HepG2 (cell line): ENCODE results near the gene LYST. TPM values are rescaled to one million over a fixed set of nuclear protein-coding genes. Genes with fewer than 3 reads are reported as not detected.

Experiments used
- ATAC-seq: fragments of 200-7000 bp; cut with Tn5 transposase; 3 replicates; pipeline ENCODE4 v1.9.1; 2020; ENCODE audit warnings: mild to moderate bottlenecking, moderate library complexity
- BruUV-seq: library from RNA; stranded (reverse); fragments of 400-500 nt; replicated peaks from 2 replicates; lab custom pipeline; 2021; lab: Mats Ljungman, UMichigan
- CTCF ChIA-PET: fragments of 300-600 bp; formaldehyde crosslinking; extraction: SDS; loops from one replicate; lab custom pipeline; 2021; ENCODE audit warnings: low total read pairs, inconsistent platforms, low intra/inter-chr PET ratio; lab: Yijun Ruan, JAX
- POLR2A ChIA-PET: fragments of 350-600 bp; sonication (Branson Sonifier 250); formaldehyde crosslinking; loops from one replicate; lab custom pipeline; 2020; ENCODE audit warnings: antibody characterized with exemption, inconsistent platforms; lab: Yijun Ruan, JAX
- DNase-seq: peaks from one replicate; pipeline ENCODE4 v3.0.0-alpha.2; 2015; ENCODE audit warnings: low spot score
- FAIRE-seq: peaks from 3 replicates; lab custom pipeline; 2011; peaks lifted over from hg19 to GRCh38; lab: Jason Lieb, UNC
- H2AFZ ChIP-seq: one replicate; pipeline ENCODE4 v1.6.1; 2011; ENCODE audit warnings: low read length, inconsistent platforms
- H3K27ac ChIP-seq: fragments of 300-600 bp; 3 replicates; pipeline ENCODE4 v1.8.0; 2011; ENCODE audit warnings: mixed run types, mild to moderate bottlenecking, mixed read lengths, low read length, inconsistent platforms; ENCODE audit not compliant: insufficient read depth; ENCODE audit errors: extremely low read length
- H3K27me3 ChIP-seq, 2 experiments: fragments of 200-600 bp in 1 of 2; 2 replicates in 1 of 2; 3 replicates in 1 of 2; pipeline versions ENCODE4 v1.6.0 to v1.8.0; 2011; ENCODE audit warnings: low read length in 2 of 2, mild to moderate bottlenecking in 2 of 2, moderate library complexity in 2 of 2, inconsistent platforms in 1 of 2; ENCODE audit not compliant: insufficient read depth in 2 of 2, control insufficient read depth in 1 of 2
- H3K36me3 ChIP-seq, 2 experiments: fragments of 200-600 bp in 1 of 2; replicated peaks in 1 of 2; 2 replicates in 1 of 2; 3 replicates in 1 of 2; pipeline versions ENCODE4 v1.5.1 to v1.8.0; 2011; ENCODE audit warnings: low read length in 2 of 2, inconsistent platforms in 1 of 2; ENCODE audit not compliant: insufficient read depth in 2 of 2, control insufficient read depth in 1 of 2
- H3K4me1 ChIP-seq: 2 replicates; pipeline ENCODE4 v1.5.1; 2012; ENCODE audit warnings: low read length, inconsistent platforms; ENCODE audit not compliant: insufficient read depth
- H3K4me2 ChIP-seq: 2 replicates; pipeline ENCODE4 v1.6.0; 2011; ENCODE audit warnings: low read depth, low read length, inconsistent platforms
- H3K4me3 ChIP-seq, 3 experiments: fragments of 200-600 bp in 1 of 3; sonication (generic), shearing (Covaris generic) in 1 of 3; replicated peaks in 1 of 3; 2 replicates each; pipeline ENCODE4 v1.5.1; 2011 to 2016; ENCODE audit warnings: low read length in 3 of 3, inconsistent platforms in 2 of 3, low read depth in 2 of 3, mild to moderate bottlenecking in 2 of 3, control low read depth in 1 of 3, mixed read lengths in 1 of 3; ENCODE audit not compliant: insufficient read depth in 1 of 3
- H3K79me2 ChIP-seq: one replicate; pipeline ENCODE4 v1.6.1; 2011; ENCODE audit warnings: low read length, inconsistent platforms; ENCODE audit not compliant: insufficient read depth
- H3K9ac ChIP-seq: 2 replicates; pipeline ENCODE4 v1.6.0; 2011; ENCODE audit warnings: mild to moderate bottlenecking, low read depth, low read length, inconsistent platforms; ENCODE audit not compliant: insufficient read depth
- H3K9me3 ChIP-seq: 2 replicates; pipeline ENCODE4 v1.5.1; 2012; ENCODE audit warnings: mild to moderate bottlenecking, low read length
- H4K20me1 ChIP-seq: 2 replicates; pipeline ENCODE4 v1.6.0; 2011; ENCODE audit warnings: inconsistent platforms, mild to moderate bottlenecking, low read length, moderate library complexity; ENCODE audit not compliant: insufficient read depth
- HOXD1 ChIP-seq: sonication (generic); formaldehyde crosslinking; IDR thresholded peaks from 2 replicates; pipeline ENCODE4 v1.5.0; 2020; ENCODE audit warnings: missing genetic modification reagents
- ZFYVE20 ChIP-seq: sonication (generic); formaldehyde crosslinking; IDR thresholded peaks from 2 replicates; pipeline ENCODE4 v1.8.0; 2023; ENCODE audit warnings: low read depth, mild to moderate bottlenecking, moderate library complexity, missing genetic modification reagents, borderline replicate concordance
- ZNF407 ChIP-seq: sonication (generic); formaldehyde crosslinking; IDR thresholded peaks from one replicate; pipeline ENCODE4 v1.5.1; 2020; ENCODE audit warnings: mild to moderate bottlenecking, missing genetic modification reagents; ENCODE audit errors: not compliant biosample characterization
- ZNF788 ChIP-seq: sonication (generic); formaldehyde crosslinking; IDR thresholded peaks from 2 replicates; pipeline ENCODE4 v1.5.0; 2020; ENCODE audit warnings: mild to moderate bottlenecking, missing genetic modification reagents, borderline replicate concordance
- WGBS: methylation state at CpG from one replicate; pipeline ENCODE4 v1.1.6; 2017; ENCODE audit warnings: low lambda C conversion rate; 5-methylcytosine and 5-hydroxymethylcytosine counted together
- in situ Hi-C: cut with HindIII; loops from 2 replicates; pipeline ENCODE4 v1.10.0; 2017; ENCODE audit warnings: low pct_unique_long_range_greater_than_20kb; ENCODE audit not compliant: extremely low pct_ligation_motif_present
- intact Hi-C: fragments of 100-400 bp; cut with micrococcal nuclease; formaldehyde crosslinking; loops from one replicate; pipeline ENCODE4 v1.10.0; 2022; ENCODE audit not compliant: unreplicated experiment
- polyA plus RNA-seq, 8 experiments: library from polyadenylated mRNA; depleted of rRNA in 3 of 8; stranded (reverse) in 7 of 8; unstranded in 1 of 8; fragments of >200 nt; fragmentation: Illumina TruSeq in 4 of 8; extraction: Trizol in 4 of 8; gene quantifications; 2 replicates each; pipeline versions ENCODE4 v1.2.1 to v1.2.3, GENCODE V29; 2011 to 2016; ENCODE audit warnings: low read depth in 4 of 8, missing spikeins in 1 of 8, mixed read lengths in 1 of 8; ENCODE audit not compliant: insufficient read depth in 1 of 8
- total RNA-seq, 5 experiments: library from RNA; depleted of rRNA; stranded (reverse); fragments of >200 nt; fragmentation: Illumina TruSeq; extraction: Trizol; gene quantifications; 2 replicates each; pipeline ENCODE4 v1.2.3, GENCODE V29; 2016; ENCODE audit warnings: low read depth in 1 of 5

LYST gene
- total and polyA plus RNA-seq, 2 of the 13 experiments (the other 11 are each of a cell fraction or from before 2014, with no cell fraction given): 0.91 to 2.5 TPM

DNA sequence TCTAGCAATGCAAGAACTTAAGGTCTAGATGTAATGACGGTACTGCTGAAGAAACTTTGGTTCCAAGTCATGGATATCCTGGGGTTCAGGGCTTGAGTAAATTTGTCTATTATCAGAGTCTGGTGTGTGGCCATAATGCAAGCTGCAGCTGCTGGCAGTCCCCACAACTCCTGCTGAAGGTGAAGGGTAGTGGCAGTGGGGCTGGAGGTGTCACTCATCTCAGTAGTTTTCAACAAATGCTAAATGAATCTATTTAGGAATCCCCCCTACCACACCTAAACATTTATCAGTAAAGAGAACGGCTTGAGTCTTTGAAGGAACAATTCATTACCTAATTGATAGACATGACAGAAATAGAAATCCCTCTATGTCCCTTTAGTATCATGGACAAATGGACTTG lies 118.0 kb downstream of the LYST start:
- intact Hi-C loops: no loop called here

More for the DNA sequence above, 118.0 kb downstream of the LYST start:
- Histone ChIP-seq H3K9me3 (no peaks in the 10 kb centered on the region), H3K27ac (no peak overlapping the region), H3K9ac (no peak overlapping the region), H3K79me2 (no peaks in the 10 kb centered on the region), H3K4me3 (no peak overlapping the region), H3K27me3 (no peaks in the 10 kb centered on the region), H3K4me1 (peaks cover 8% of the 10 kb centered on the region; the same call in 1 of the 2 replicates), H3K4me2 (no peak overlapping the region), H3K36me3 (no peaks in the 10 kb centered on the region), H2AFZ (no peak overlapping the region), H4K20me1 (no peaks in the 10 kb centered on the region)
- ChIA-PET POLR2A (no interaction called here), CTCF (no interaction called here)
- in situ Hi-C loops: no loop called here
- DNase-seq (no peak), FAIRE-seq (no peak), ATAC-seq (no peak)
- WGBS: 92% methylated on average over 2 of the region's 2 CpGs
- BruUV-seq: no TSS peak
- no peak for TF ChIP-seq ZFYVE20
- TF ChIP-seq ZNF407: no peak
- no peak for TF ChIP-seq HOXD1 (CRISPR knock-in tag)
- no peak for TF ChIP-seq ZNF788 (CRISPR knock-in tag)
